Stimulated activated naive CD8-positive, alpha-beta T cell treated with anti-CD3 and anti-CD28 coated beads, Interleukin-15, amount 100 ng/mL, for 72 hours (primary cell): ENCODE results near the gene SEMA3G.
A peak's percentile ranks its signal among the peaks of the same experiment; 100 is the strongest.

Experiments
- ATAC-seq: fragments of 150-1000 bp; cut with Tn5 transposase; 2 replicates; pipeline ENCODE4 v1.10.0; 2021; ENCODE audit warnings: mild to moderate bottlenecking, moderate library complexity
- DNase-seq, 2 donors: peaks; one replicate each; pipeline ENCODE4 v3.0.0; 2021 to 2022
- H3K27ac Mint-ChIP-seq, 2 donors: one replicate each; pipeline ENCODE4 v1.8.0; 2022; ENCODE audit warnings: mild to moderate bottlenecking in 2 of 2, mixed read lengths in 2 of 2, moderate library complexity in 2 of 2
- H3K27me3 Mint-ChIP-seq: one replicate; pipeline ENCODE4 v1.8.0; 2022; ENCODE audit warnings: mixed read lengths
- H3K4me1 Mint-ChIP-seq: one replicate; pipeline ENCODE4 v1.8.0; 2022; ENCODE audit warnings: mild to moderate bottlenecking, mixed read lengths
- H3K4me3 Mint-ChIP-seq, 2 donors: one replicate each; pipeline ENCODE4 v1.8.0; 2022; ENCODE audit warnings: mild to moderate bottlenecking in 2 of 2, mixed read lengths in 2 of 2, moderate library complexity in 1 of 2
- H3K9me3 Mint-ChIP-seq, 2 donors: one replicate each; pipeline ENCODE4 v1.8.0; 2022; ENCODE audit warnings: mixed read lengths in 2 of 2

Gene SEMA3G

DNA sequence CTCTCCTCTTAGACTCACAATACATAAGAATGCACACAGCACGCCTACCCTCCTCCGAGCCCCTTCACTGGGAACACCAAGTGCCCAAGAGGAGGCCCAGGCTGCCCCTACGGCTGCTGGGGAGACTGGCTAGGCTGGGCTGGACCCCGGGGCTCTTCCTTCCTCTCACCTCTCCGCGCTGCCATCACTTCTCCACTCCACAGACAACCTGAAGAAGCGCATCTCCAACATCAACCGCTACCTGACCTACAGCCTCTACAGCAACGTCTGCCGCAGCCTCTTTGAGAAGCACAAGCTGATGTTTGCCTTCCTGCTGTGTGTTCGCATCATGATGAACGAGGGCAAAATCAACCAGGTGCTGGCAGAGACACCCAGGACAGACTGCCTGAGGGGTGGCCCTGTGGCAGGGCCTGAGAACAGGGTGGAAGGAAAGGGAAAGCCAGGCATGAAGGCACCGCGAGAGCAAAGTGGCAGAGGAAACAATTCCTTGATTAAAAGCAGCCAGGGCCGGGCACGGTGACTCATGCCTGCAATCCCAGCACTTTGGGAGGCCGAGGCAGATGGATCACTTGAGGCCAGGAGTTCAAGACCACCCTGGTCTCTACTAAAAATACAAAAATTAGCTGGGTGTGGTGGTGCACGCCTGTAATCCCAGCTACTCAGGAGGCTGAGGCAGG is 51.6 kb downstream of the SEMA3G start:
- DNase-seq (no peak), ATAC-seq (no peak)
- Mint-ChIP-seq H3K4me3 (no peak overlapping the region), H3K27me3 (no peaks in the 10 kb centered on the region), H3K27ac (no peak overlapping the region), H3K4me1 (no peaks in the 10 kb centered on the region), H3K9me3 (no peaks in the 10 kb centered on the region)

DNA sequence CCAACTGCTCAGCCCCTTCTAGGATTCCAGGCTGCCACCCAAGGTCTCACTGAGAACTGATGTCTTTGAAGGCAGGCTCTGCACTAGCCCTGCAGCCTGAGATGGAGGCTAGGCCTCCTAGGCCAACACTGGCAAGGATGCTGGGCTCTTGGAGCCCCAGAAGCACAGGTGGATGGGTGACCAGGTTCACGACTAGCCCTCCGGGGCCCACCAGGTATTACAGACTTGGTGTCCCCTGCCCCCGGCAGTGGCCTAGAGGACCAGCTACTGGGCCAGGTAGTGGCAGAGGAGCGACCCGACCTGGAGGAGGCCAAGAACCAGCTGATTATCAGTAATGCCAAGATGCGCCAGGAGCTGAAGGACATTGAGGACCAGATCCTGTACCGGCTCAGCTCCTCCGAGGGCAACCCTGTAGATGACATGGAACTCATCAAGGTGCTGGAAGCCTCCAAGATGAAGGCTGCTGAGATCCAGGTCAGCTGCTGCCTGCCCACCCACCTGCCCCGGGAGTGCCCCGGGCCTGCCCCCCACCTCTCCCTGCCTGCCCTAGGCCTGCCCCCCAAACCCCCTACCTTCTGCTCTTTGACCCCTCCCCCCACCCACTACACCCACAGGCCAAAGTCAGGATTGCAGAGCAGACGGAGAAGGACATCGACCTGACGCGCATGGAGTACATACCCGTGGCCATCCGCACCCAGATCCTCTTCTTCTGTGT is 52.5 kb downstream of the SEMA3G start:
- Mint-ChIP-seq H3K4me3 (no peak overlapping the region), H3K27ac (no peak overlapping the region), H3K27me3 (no peaks in the 10 kb centered on the region), H3K4me1 (no peaks in the 10 kb centered on the region), H3K9me3 (no peaks in the 10 kb centered on the region)
- DNase-seq, result no peak
- no peak for ATAC-seq

- no peaks in the 10 kb centered on the region for H3K9me3 Mint-ChIP-seq
- H3K27me3 Mint-ChIP-seq, result no peaks in the 10 kb centered on the region
- DNase-seq (no peak), ATAC-seq (no peak)
- no peaks in the 10 kb centered on the region for H3K4me1 Mint-ChIP-seq
- no peak overlapping the region for H3K27ac Mint-ChIP-seq
- H3K4me3 Mint-ChIP-seq, result no peak overlapping the region
These were observed 53.8 kb downstream of the SEMA3G start for GRCh38 chr3:52391096-52391495.

DNA sequence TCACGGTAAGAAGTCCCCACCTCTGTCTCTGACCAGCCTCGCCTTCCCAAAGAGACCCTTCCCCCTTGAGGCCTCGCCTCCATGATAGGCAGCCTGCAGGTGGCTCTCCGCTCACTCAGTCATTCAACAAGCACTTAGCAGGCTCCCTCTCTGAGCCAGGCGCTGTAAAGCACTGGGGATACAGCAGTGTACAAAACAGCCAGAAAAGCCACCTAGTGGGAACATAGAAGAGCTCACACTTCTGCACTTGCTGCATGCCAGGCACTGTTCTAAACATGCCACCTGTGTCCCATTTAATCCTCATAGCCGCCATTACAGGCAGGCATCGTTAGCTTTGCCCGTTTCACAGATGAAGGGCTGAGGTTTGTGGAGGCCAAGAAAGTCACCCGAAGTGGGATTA is 56.0 kb downstream of the SEMA3G start:
- H3K4me1 Mint-ChIP-seq, result no peaks in the 10 kb centered on the region

DNA sequence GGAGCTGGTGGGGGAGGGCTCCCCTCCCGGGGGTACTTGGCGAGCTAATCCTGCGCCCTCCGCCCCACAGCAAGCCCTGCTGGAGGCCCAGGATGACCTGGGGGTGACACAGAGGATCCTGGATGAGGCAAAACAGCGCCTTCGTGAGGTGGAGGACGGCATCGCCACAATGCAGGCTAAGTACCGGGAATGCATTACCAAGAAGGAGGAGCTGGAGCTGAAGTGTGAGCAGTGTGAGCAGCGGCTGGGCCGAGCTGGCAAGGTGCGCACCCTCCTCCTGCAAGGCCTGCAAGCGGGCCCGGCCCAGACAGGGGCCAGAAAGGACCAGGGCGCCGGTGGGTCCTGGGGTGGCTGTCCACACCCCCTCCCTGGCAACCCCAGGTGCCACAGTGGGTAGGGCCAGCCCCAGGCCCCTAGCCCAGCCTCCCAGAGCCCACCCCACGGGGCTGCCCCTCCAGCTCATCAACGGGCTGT is 56.5 kb downstream of the SEMA3G start:
- DNase-seq (no peak), ATAC-seq (peak; percentile 32)
- Mint-ChIP-seq H3K27ac (no peak overlapping the region), H3K9me3 (no peaks in the 10 kb centered on the region), H3K4me1 (no peaks in the 10 kb centered on the region), H3K4me3 (no peak overlapping the region), H3K27me3 (no peaks in the 10 kb centered on the region)

More for the DNA sequence above, 56.0 kb downstream of the SEMA3G start:
- Mint-ChIP-seq H3K27ac (peak overlapping the region in 1 of 2 donors; percentile 21), H3K9me3 (no peaks in the 10 kb centered on the region), H3K4me3 (no peak overlapping the region), H3K27me3 (no peaks in the 10 kb centered on the region)
- ATAC-seq (no peak), DNase-seq (no peak)

- Mint-ChIP-seq H3K4me3 (no peak overlapping the region), H3K4me1 (no peaks in the 10 kb centered on the region), H3K9me3 (no peaks in the 10 kb centered on the region), H3K27me3 (no peaks in the 10 kb centered on the region), H3K27ac (no peak overlapping the region)
- ATAC-seq, result no peak
- DNase-seq, result no peak
These were observed 57.4 kb downstream of the SEMA3G start for GRCh38 chr3:52387481-52387880.

GRCh38 chr3:52385157-52385556 is 59.7 kb downstream of the SEMA3G start:
- DNase-seq (peak in 1 of 2 donors; percentile 32), ATAC-seq (peak; percentile 47)
- Mint-ChIP-seq H3K9me3 (no peaks in the 10 kb centered on the region), H3K27me3 (no peaks in the 10 kb centered on the region), H3K4me1 (no peaks in the 10 kb centered on the region), H3K27ac (no peak overlapping the region), H3K4me3 (no peak overlapping the region)

DNA sequence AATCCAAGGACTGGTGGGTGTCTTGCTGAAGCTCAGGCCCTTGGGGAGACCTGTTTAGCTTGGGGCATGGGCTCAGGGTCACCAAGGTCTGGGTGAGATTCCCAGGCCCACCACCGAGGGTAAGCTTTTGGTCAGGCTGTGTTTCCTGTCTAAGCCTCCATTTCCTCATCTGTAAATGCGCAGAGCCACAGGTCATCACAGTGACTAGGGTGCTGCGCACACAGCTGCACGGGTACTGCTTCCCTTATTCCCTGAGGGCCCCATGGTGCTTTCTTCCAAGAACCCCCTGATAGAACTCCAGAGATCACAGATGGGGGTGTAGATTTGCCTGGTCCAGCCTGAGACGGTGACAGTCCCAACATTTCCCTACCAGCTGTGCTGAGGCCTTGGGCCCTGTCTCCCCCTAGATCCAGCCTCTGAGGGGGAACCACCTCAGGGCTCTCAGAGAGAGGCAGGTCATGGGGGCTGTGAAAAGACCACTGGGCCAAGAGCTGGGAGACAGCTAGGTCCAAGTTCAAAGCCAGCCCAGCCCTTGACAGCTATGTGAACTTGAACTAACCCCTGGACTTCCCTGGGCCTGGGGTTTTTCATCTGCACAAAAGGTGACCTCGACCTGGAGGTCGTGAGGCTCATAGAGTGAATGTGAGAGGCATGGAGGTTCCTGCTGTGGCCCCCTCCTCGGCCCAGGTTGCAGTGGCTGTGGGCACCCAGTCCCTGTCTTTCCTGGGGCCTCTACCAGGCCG is 60.7 kb downstream of the SEMA3G start:
- H3K9me3 Mint-ChIP-seq, result no peaks in the 10 kb centered on the region
- H3K4me1 Mint-ChIP-seq, result no peaks in the 10 kb centered on the region
- no peak for DNase-seq
- no peak overlapping the region for H3K27ac Mint-ChIP-seq
- no peak for ATAC-seq
- no peak overlapping the region for H3K4me3 Mint-ChIP-seq
- no peaks in the 10 kb centered on the region for H3K27me3 Mint-ChIP-seq

- H3K27ac Mint-ChIP-seq, result peak overlapping the region in 1 of 2 donors; percentile 67
- H3K4me1 Mint-ChIP-seq, result no peaks in the 10 kb centered on the region
- H3K4me3 Mint-ChIP-seq, result no peak overlapping the region
- ATAC-seq, result no peak
- H3K9me3 Mint-ChIP-seq, result no peaks in the 10 kb centered on the region
- H3K27me3 Mint-ChIP-seq, result no peaks in the 10 kb centered on the region
- DNase-seq, result no peak
These were observed 61.5 kb downstream of the SEMA3G start for GRCh38 chr3:52383446-52383845.
